ENCODE results near the gene STXBP5L. TPM values are rescaled to one million over a fixed set of nuclear protein-coding genes. Genes with fewer than 3 reads are reported as not detected.
"Not testable (repeated sequence)": the region's sequence is repeated elsewhere in the genome, so short reads cannot be mapped to it uniquely, and the experiment has no call there.

STXBP5L gene
- total RNA-seq, 2 experiments from 2014 or later, result 2.7 to 10.5 TPM

DNA sequence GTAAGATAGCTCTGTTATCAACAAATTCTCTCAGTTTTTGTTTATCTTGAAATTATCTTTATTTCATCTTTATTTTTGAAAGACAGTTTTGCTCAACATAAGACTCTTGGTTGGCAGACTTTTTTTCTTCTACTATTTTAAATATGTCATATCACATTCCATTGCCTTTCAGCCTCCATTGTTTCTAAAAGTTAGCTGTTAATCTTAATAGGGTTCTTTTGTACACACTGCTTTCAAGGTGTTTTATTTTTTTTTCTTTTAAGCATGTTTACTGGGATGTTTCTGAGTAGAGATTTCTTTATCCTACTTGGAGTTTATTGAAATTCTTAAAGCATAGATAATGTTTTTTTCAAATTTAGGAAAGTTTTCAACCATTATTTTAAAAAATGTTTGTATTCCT lies 294.6 kb downstream of the STXBP5L start:
- no peak overlapping the region for H3K4me3 ChIP-seq (ENCODE audit: low read depth, low read length, poor library complexity, severe bottlenecking)
- POLR2A ChIA-PET, result no interaction called here
- TF ChIP-seq EZH2phosphoT487 (IDR thresholded peaks at IDR 0.05; ENCODE audit: borderline replicate concordance, low read depth, low read length), result no peak
- no peak for TF ChIP-seq CTCF (conservative IDR thresholded peaks at IDR 0.05; ENCODE audit: low read length)

GRCh38 chr3:121223116-121223515 lies 315.1 kb downstream of the STXBP5L start:
- BruUV-seq (replicated peaks), result no TSS peak
- no peak for DNase-seq (ENCODE audit: low spot score)
- intact Hi-C loops (cut with micrococcal nuclease; ENCODE audit: unreplicated experiment), result no loop called here
- H4K20me1 ChIP-seq (ENCODE audit: insufficient read depth, low read length), result no peaks in the 10 kb centered on the region
- no peaks in the 10 kb centered on the region for H3K36me3 ChIP-seq (ENCODE audit: insufficient read depth, low read length)
- POLR2A ChIA-PET, result no interaction called here
- H3K4me3 ChIP-seq (ENCODE audit: low read depth, low read length, poor library complexity, severe bottlenecking), result no peak overlapping the region
- no peaks in the 10 kb centered on the region for H3K79me2 ChIP-seq (ENCODE audit: insufficient read depth, low read depth, low read length)
- H3K4me1 ChIP-seq (ENCODE audit: insufficient read depth, low read length, poor library complexity, severe bottlenecking), result no peaks in the 10 kb centered on the region
- H3K4me2 ChIP-seq (ENCODE audit: low read length), result no peak overlapping the region
- no peaks in the 10 kb centered on the region for H3K9me3 ChIP-seq (ENCODE audit: low read length)
- H3K9me2 ChIP-seq (ENCODE audit: insufficient read depth, low read length), result no peaks in the 10 kb centered on the region
- H3K27ac ChIP-seq (ENCODE audit: low read depth, low read length, poor library complexity, severe bottlenecking), result no peak overlapping the region
- H2AFZ ChIP-seq (ENCODE audit: low read length), result no peak overlapping the region
- CTCF ChIA-PET (ENCODE audit: unreplicated experiment), result no interaction called here
- no peak for TF ChIP-seq EZH2phosphoT487 (IDR thresholded peaks at IDR 0.05; ENCODE audit: borderline replicate concordance, low read depth, low read length)

More for the DNA sequence above, 294.6 kb downstream of the STXBP5L start:
- BruUV-seq (replicated peaks), result no TSS peak
- CTCF ChIA-PET (ENCODE audit: unreplicated experiment), result no interaction called here
- no peaks in the 10 kb centered on the region for H3K9me3 ChIP-seq (ENCODE audit: low read length)
- H4K20me1 ChIP-seq (ENCODE audit: insufficient read depth, low read length), result no peaks in the 10 kb centered on the region
- no peaks in the 10 kb centered on the region for H3K4me1 ChIP-seq (ENCODE audit: insufficient read depth, low read length, poor library complexity, severe bottlenecking)
- H3K36me3 ChIP-seq (ENCODE audit: insufficient read depth, low read length), result no peaks in the 10 kb centered on the region
- no peak overlapping the region for H3K4me2 ChIP-seq (ENCODE audit: low read length)
- no peak overlapping the region for H3K27ac ChIP-seq (ENCODE audit: low read depth, low read length, poor library complexity, severe bottlenecking)
- H2AFZ ChIP-seq (ENCODE audit: low read length), result no peak overlapping the region
- H3K79me2 ChIP-seq (ENCODE audit: insufficient read depth, low read depth, low read length), result no peaks in the 10 kb centered on the region
- intact Hi-C loops (cut with micrococcal nuclease; ENCODE audit: unreplicated experiment), result no loop called here
- no peak for DNase-seq (ENCODE audit: low spot score)
- no peaks in the 10 kb centered on the region for H3K9me2 ChIP-seq (ENCODE audit: insufficient read depth, low read length)

DNA sequence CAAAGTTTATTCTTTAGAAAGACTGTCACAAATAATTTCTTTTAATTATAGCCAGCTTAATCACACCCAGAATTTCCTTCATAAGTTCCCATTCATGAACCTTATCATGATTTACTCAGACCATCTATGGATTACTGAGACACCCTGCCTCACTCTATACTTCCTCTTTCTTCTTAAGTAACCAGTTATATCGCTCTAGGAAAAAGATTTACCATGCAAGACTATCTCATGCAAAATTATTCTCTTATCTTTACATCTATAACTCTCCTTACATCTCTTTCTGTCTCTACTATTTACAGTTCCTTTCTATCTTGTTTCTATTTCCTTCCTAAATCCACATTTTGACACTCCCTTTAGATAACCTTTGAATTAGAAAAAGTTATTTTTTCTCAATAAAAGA lies 321.0 kb downstream of the STXBP5L start:
- no peak overlapping the region for H2AFZ ChIP-seq (ENCODE audit: low read length)
- no peak overlapping the region for H3K4me2 ChIP-seq (ENCODE audit: low read length)
- H3K79me2 ChIP-seq (ENCODE audit: insufficient read depth, low read depth, low read length), result no peaks in the 10 kb centered on the region
- no peaks in the 10 kb centered on the region for H4K20me1 ChIP-seq (ENCODE audit: insufficient read depth, low read length)
- ChIA-PET CTCF (ENCODE audit: unreplicated experiment) (no interaction called here), POLR2A (interaction anchor here (0.6 kb wide), 1 partner anchor 724 kb away, joined by 3 read pairs; no protein-coding TSS in a partner anchor)
- BruUV-seq (replicated peaks), result no TSS peak
- no peaks in the 10 kb centered on the region; the same call in 1 of the 2 replicates for H3K9me2 ChIP-seq (ENCODE audit: insufficient read depth, low read length)
- no peaks in the 10 kb centered on the region for H3K4me1 ChIP-seq (ENCODE audit: insufficient read depth, low read length, poor library complexity, severe bottlenecking)
- H3K36me3 ChIP-seq (ENCODE audit: insufficient read depth, low read length), result no peaks in the 10 kb centered on the region
- no peaks in the 10 kb centered on the region for H3K9me3 ChIP-seq (ENCODE audit: low read length)
- H3K4me3 ChIP-seq (ENCODE audit: low read depth, low read length, poor library complexity, severe bottlenecking), result no peak overlapping the region
- no peak for DNase-seq (ENCODE audit: low spot score)
- intact Hi-C loops (cut with micrococcal nuclease; ENCODE audit: unreplicated experiment), result no loop called here
- TF ChIP-seq CTCF (conservative IDR thresholded peaks at IDR 0.05; ENCODE audit: low read length), result no peak
- TF ChIP-seq EZH2phosphoT487 (IDR thresholded peaks at IDR 0.05; ENCODE audit: borderline replicate concordance, low read depth, low read length), result no peak
- no peak overlapping the region for H3K27ac ChIP-seq (ENCODE audit: low read depth, low read length, poor library complexity, severe bottlenecking)

DNA sequence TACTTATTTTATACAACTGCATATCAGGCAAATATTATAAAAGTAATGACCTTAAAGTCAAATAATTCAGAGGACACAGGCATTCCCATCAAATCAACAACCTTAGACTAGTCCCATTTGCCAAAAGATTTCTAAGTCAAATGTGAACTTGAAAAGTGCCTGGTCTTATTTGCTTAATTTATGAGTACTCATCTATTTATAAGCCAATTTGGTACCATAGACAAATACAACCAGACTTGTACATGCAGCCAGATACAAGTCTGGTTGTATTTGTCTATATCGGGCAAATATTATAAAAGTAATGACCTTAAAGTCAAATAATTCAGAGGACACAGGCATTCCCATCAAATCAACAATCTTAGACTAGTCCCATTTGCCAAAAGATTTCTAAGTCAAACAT lies 322.2 kb downstream of the STXBP5L start:
- H3K4me1 ChIP-seq (ENCODE audit: insufficient read depth, low read length, poor library complexity, severe bottlenecking); POLR2A ChIA-PET; H3K36me3 ChIP-seq (ENCODE audit: insufficient read depth, low read length); H3K9me2 ChIP-seq (ENCODE audit: insufficient read depth, low read length); H3K9me3 ChIP-seq (ENCODE audit: low read length); BruUV-seq (replicated peaks); H3K27ac ChIP-seq (ENCODE audit: low read depth, low read length, poor library complexity, severe bottlenecking); H2AFZ ChIP-seq (ENCODE audit: low read length); H3K79me2 ChIP-seq (ENCODE audit: insufficient read depth, low read depth, low read length); CTCF ChIA-PET (ENCODE audit: unreplicated experiment); H4K20me1 ChIP-seq (ENCODE audit: insufficient read depth, low read length); H3K4me3 ChIP-seq (ENCODE audit: low read depth, low read length, poor library complexity, severe bottlenecking); H3K4me2 ChIP-seq (ENCODE audit: low read length); DNase-seq (ENCODE audit: low spot score); intact Hi-C loops (cut with micrococcal nuclease; ENCODE audit: unreplicated experiment): not testable (repeated sequence)

All from OCI-LY7 (cell line).